HepG2 (cell line): Measurements from ENCODE around the gene SGCD. TPM values are rescaled to one million over a fixed set of nuclear protein-coding genes. Genes with fewer than 3 reads are reported as not detected.

ENCODE experiments used
- ATAC-seq: fragments of 200-7000 bp; cut with Tn5 transposase; 3 replicates; pipeline ENCODE4 v1.9.1; 2020; ENCODE audit warnings: mild to moderate bottlenecking, moderate library complexity
- BruUV-seq: library from RNA; stranded (reverse); fragments of 400-500 nt; replicated peaks from 2 replicates; lab custom pipeline; 2021; lab: Mats Ljungman, UMichigan
- CTCF ChIA-PET: fragments of 300-600 bp; formaldehyde crosslinking; extraction: SDS; loops from one replicate; lab custom pipeline; 2021; ENCODE audit warnings: low total read pairs, inconsistent platforms, low intra/inter-chr PET ratio; lab: Yijun Ruan, JAX
- POLR2A ChIA-PET: fragments of 350-600 bp; sonication (Branson Sonifier 250); formaldehyde crosslinking; loops from one replicate; lab custom pipeline; 2020; ENCODE audit warnings: antibody characterized with exemption, inconsistent platforms; lab: Yijun Ruan, JAX
- DNase-seq: peaks from one replicate; pipeline ENCODE4 v3.0.0-alpha.2; 2015; ENCODE audit warnings: low spot score
- FAIRE-seq: peaks from 3 replicates; lab custom pipeline; 2011; peaks lifted over from hg19 to GRCh38; lab: Jason Lieb, UNC
- H2AFZ ChIP-seq: one replicate; pipeline ENCODE4 v1.6.1; 2011; ENCODE audit warnings: low read length, inconsistent platforms
- H3K27ac ChIP-seq: fragments of 300-600 bp; 3 replicates; pipeline ENCODE4 v1.8.0; 2011; ENCODE audit warnings: mixed run types, mild to moderate bottlenecking, mixed read lengths, low read length, inconsistent platforms; ENCODE audit not compliant: insufficient read depth; ENCODE audit errors: extremely low read length
- H3K27me3 ChIP-seq, 2 experiments: fragments of 200-600 bp in 1 of 2; 2 replicates in 1 of 2; 3 replicates in 1 of 2; pipeline versions ENCODE4 v1.6.0 to v1.8.0; 2011; ENCODE audit warnings: low read length in 2 of 2, mild to moderate bottlenecking in 2 of 2, moderate library complexity in 2 of 2, inconsistent platforms in 1 of 2; ENCODE audit not compliant: insufficient read depth in 2 of 2, control insufficient read depth in 1 of 2
- H3K36me3 ChIP-seq, 2 experiments: fragments of 200-600 bp in 1 of 2; replicated peaks in 1 of 2; 2 replicates in 1 of 2; 3 replicates in 1 of 2; pipeline versions ENCODE4 v1.5.1 to v1.8.0; 2011; ENCODE audit warnings: low read length in 2 of 2, inconsistent platforms in 1 of 2; ENCODE audit not compliant: insufficient read depth in 2 of 2, control insufficient read depth in 1 of 2
- H3K4me1 ChIP-seq: 2 replicates; pipeline ENCODE4 v1.5.1; 2012; ENCODE audit warnings: low read length, inconsistent platforms; ENCODE audit not compliant: insufficient read depth
- H3K4me2 ChIP-seq: 2 replicates; pipeline ENCODE4 v1.6.0; 2011; ENCODE audit warnings: low read depth, low read length, inconsistent platforms
- H3K4me3 ChIP-seq, 3 experiments: fragments of 200-600 bp in 1 of 3; sonication (generic), shearing (Covaris generic) in 1 of 3; replicated peaks in 1 of 3; 2 replicates each; pipeline ENCODE4 v1.5.1; 2011 to 2016; ENCODE audit warnings: low read length in 3 of 3, inconsistent platforms in 2 of 3, low read depth in 2 of 3, mild to moderate bottlenecking in 2 of 3, control low read depth in 1 of 3, mixed read lengths in 1 of 3; ENCODE audit not compliant: insufficient read depth in 1 of 3
- H3K79me2 ChIP-seq: one replicate; pipeline ENCODE4 v1.6.1; 2011; ENCODE audit warnings: low read length, inconsistent platforms; ENCODE audit not compliant: insufficient read depth
- H3K9ac ChIP-seq: 2 replicates; pipeline ENCODE4 v1.6.0; 2011; ENCODE audit warnings: mild to moderate bottlenecking, low read depth, low read length, inconsistent platforms; ENCODE audit not compliant: insufficient read depth
- H3K9me3 ChIP-seq: 2 replicates; pipeline ENCODE4 v1.5.1; 2012; ENCODE audit warnings: mild to moderate bottlenecking, low read length
- H4K20me1 ChIP-seq: 2 replicates; pipeline ENCODE4 v1.6.0; 2011; ENCODE audit warnings: inconsistent platforms, mild to moderate bottlenecking, low read length, moderate library complexity; ENCODE audit not compliant: insufficient read depth
- FIP1L1 ChIP-seq: fragments of 200-400 bp; formaldehyde crosslinking; IDR thresholded peaks from 2 replicates; pipeline ENCODE4 v1.6.1; 2018; ENCODE audit warnings: low read depth, mild to moderate bottlenecking, low read length, moderate library complexity, borderline replicate concordance; ENCODE audit not compliant: insufficient read depth
- HCFC1 ChIP-seq: fragments of 150-350 bp; IDR thresholded peaks from 2 replicates; pipeline ENCODE4 v1.6.1; 2014; ENCODE audit warnings: low read depth, low read length
- ZBTB8A ChIP-seq: sonication (generic); formaldehyde crosslinking; IDR thresholded peaks from 2 replicates; pipeline ENCODE4 v1.4.0; 2020; ENCODE audit warnings: mild to moderate bottlenecking, low read depth, missing genetic modification reagents, borderline replicate concordance
- ZKSCAN5 ChIP-seq: sonication (generic); formaldehyde crosslinking; IDR thresholded peaks from 2 replicates; pipeline ENCODE4 v1.5.1; 2020; ENCODE audit warnings: mild to moderate bottlenecking, missing genetic modification reagents
- ZNF572 ChIP-seq: sonication (generic); formaldehyde crosslinking; IDR thresholded peaks from 2 replicates; pipeline ENCODE4 v1.5.1; 2020; ENCODE audit warnings: mild to moderate bottlenecking, missing genetic modification reagents
- ZNF773 ChIP-seq: sonication (generic); formaldehyde crosslinking; IDR thresholded peaks from 2 replicates; pipeline ENCODE4 v1.4.0; 2020; ENCODE audit warnings: missing genetic modification reagents, borderline replicate concordance
- WGBS: methylation state at CpG from one replicate; pipeline ENCODE4 v1.1.6; 2017; ENCODE audit warnings: low lambda C conversion rate; 5-methylcytosine and 5-hydroxymethylcytosine counted together
- in situ Hi-C: cut with HindIII; loops from 2 replicates; pipeline ENCODE4 v1.10.0; 2017; ENCODE audit warnings: low pct_unique_long_range_greater_than_20kb; ENCODE audit not compliant: extremely low pct_ligation_motif_present
- intact Hi-C: fragments of 100-400 bp; cut with micrococcal nuclease; formaldehyde crosslinking; loops from one replicate; pipeline ENCODE4 v1.10.0; 2022; ENCODE audit not compliant: unreplicated experiment
- polyA plus RNA-seq, 8 experiments: library from polyadenylated mRNA; depleted of rRNA in 3 of 8; stranded (reverse) in 7 of 8; unstranded in 1 of 8; fragments of >200 nt; fragmentation: Illumina TruSeq in 4 of 8; extraction: Trizol in 4 of 8; gene quantifications; 2 replicates each; pipeline versions ENCODE4 v1.2.1 to v1.2.3, GENCODE V29; 2011 to 2016; ENCODE audit warnings: low read depth in 4 of 8, missing spikeins in 1 of 8, mixed read lengths in 1 of 8; ENCODE audit not compliant: insufficient read depth in 1 of 8
- total RNA-seq, 5 experiments: library from RNA; depleted of rRNA; stranded (reverse); fragments of >200 nt; fragmentation: Illumina TruSeq; extraction: Trizol; gene quantifications; 2 replicates each; pipeline ENCODE4 v1.2.3, GENCODE V29; 2016; ENCODE audit warnings: low read depth in 1 of 5
- TF ChIP-seq, protein P1 (sequence below): conservative IDR thresholded peaks from 2 replicates; pipeline ENCODE4 v1.6.1; 2018; ENCODE audit warnings: missing genetic modification reagents
- TF ChIP-seq, protein P2 (sequence below): sonication (generic); formaldehyde crosslinking; IDR thresholded peaks from 2 replicates; pipeline ENCODE4 v1.5.0; 2020; ENCODE audit warnings: missing genetic modification reagents, mild to moderate bottlenecking, borderline replicate concordance
- TF ChIP-seq, protein P3 (sequence below): sonication (generic); formaldehyde crosslinking; IDR thresholded peaks from 2 replicates; pipeline ENCODE4 v1.4.0; 2020; ENCODE audit warnings: missing genetic modification reagents
- TF ChIP-seq, protein P4 (sequence below): IDR thresholded peaks from 2 replicates; pipeline ENCODE4 v1.6.1; 2016
- TF ChIP-seq, protein P5 (sequence below): sonication (generic); formaldehyde crosslinking; IDR thresholded peaks from 2 replicates; pipeline ENCODE4 v1.4.0; 2020; ENCODE audit warnings: missing genetic modification reagents

SGCD gene
- total and polyA plus RNA-seq, 2 of the 13 experiments (the other 11 are each of a cell fraction or from before 2014, with no cell fraction given) = not detected

DNA sequence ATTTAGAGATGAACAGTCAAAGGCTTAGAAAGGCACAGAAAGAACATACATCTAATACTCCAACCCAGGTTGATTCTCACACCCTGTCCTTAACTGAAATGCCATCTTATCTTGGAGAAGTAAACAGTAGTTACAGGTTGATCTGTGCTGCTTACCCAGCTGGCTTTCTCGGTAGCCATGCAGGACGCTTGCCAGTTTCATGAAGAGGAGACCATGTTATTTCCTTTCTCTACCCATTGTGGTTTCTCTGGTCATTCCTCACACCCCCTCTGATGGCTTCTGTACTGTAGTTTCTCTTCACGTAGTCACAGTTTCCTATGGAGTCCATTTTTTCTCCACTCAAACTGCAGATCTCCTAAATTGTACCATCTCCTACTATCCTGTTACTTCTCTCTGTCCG, 206.0 kb downstream of the SGCD start:
- Histone ChIP-seq H4K20me1 (no peaks in the 10 kb centered on the region), H3K27me3 (no peaks in the 10 kb centered on the region; a peak in 1 of 5 replicates), H2AFZ (no peak overlapping the region), H3K27ac (no peak overlapping the region), H3K36me3 (no peaks in the 10 kb centered on the region), H3K9me3 (no peaks in the 10 kb centered on the region), H3K9ac (no peak overlapping the region), H3K4me3 (no peak overlapping the region), H3K4me2 (no peak overlapping the region), H3K79me2 (no peaks in the 10 kb centered on the region)
- in situ Hi-C loops = no loop called here
- DNase-seq (no peak), FAIRE-seq (no peak)
- intact Hi-C loops = no loop called here
- BruUV-seq = no TSS peak
- ChIA-PET POLR2A (no interaction called here), CTCF (no interaction called here)
- 17% methylated on average over 4 of the region's 4 CpGs for WGBS
- TF ChIP-seq ZNF773 (CRISPR knock-in tag) (no peak), ZBTB8A (no peak), FIP1L1 (no peak), ZKSCAN5 (CRISPR knock-in tag) (no peak)
- TF ChIP-seq, protein P1, sequence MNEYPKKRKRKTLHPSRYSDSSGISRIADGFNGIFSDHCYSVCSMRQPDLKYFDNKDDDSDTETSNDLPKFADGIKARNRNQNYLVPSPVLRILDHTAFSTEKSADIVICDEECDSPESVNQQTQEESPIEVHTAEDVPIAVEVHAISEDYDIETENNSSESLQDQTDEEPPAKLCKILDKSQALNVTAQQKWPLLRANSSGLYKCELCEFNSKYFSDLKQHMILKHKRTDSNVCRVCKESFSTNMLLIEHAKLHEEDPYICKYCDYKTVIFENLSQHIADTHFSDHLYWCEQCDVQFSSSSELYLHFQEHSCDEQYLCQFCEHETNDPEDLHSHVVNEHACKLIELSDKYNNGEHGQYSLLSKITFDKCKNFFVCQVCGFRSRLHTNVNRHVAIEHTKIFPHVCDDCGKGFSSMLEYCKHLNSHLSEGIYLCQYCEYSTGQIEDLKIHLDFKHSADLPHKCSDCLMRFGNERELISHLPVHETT (CRISPR knock-in tag) = no peak
- TF ChIP-seq, protein P2, sequence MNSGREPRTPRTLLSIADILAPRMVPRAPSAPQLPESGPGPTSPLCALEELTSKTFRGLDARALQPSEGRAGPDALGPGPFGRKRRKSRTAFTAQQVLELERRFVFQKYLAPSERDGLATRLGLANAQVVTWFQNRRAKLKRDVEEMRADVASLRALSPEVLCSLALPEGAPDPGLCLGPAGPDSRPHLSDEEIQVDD (CRISPR knock-in tag) = no peak
- TF ChIP-seq, all 625 proteins: peak for 0
- ATAC-seq = no peak
- H3K4me1 ChIP-seq = no peaks in the 10 kb centered on the region

DNA sequence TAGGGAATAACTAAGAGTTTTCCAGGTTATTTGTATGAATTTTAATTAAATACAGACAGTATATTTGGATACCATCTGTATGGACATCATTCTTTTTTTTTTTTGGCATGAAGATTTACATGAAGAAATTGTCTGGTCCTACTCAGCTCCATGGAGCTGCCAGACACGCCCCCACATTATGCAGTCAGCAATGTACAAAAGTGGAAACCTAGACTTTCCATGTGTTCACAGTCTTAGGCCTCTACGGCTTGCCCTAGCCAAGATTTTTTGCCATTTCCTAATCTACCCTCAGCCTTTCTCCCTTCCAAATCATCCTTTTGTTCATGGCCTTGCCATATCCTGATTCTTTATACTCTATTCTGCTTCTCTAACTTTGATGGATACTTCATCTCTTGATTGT, 207.1 kb downstream of the SGCD start:
- in situ Hi-C loops (no loop called here), intact Hi-C loops (no loop called here)
- Histone ChIP-seq H3K36me3 (no peaks in the 10 kb centered on the region), H4K20me1 (no peaks in the 10 kb centered on the region), H3K4me2 (no peak overlapping the region), H2AFZ (no peak overlapping the region), H3K9me3 (no peaks in the 10 kb centered on the region), H3K9ac (no peak overlapping the region), H3K4me3 (no peak overlapping the region), H3K79me2 (no peaks in the 10 kb centered on the region), H3K27me3 (no peaks in the 10 kb centered on the region; a peak in 1 of 5 replicates), H3K27ac (no peak overlapping the region), H3K4me1 (no peaks in the 10 kb centered on the region)
- no TSS peak for BruUV-seq
- DNase-seq (no peak), ATAC-seq (no peak), FAIRE-seq (no peak)
- ChIA-PET POLR2A (no interaction called here), CTCF (no interaction called here)
- WGBS = 5% methylated on average over 2 of the region's 2 CpGs
- TF ChIP-seq HCFC1 (no peak), ZNF572 (CRISPR knock-in tag) (no peak)
- TF ChIP-seq, protein P3, sequence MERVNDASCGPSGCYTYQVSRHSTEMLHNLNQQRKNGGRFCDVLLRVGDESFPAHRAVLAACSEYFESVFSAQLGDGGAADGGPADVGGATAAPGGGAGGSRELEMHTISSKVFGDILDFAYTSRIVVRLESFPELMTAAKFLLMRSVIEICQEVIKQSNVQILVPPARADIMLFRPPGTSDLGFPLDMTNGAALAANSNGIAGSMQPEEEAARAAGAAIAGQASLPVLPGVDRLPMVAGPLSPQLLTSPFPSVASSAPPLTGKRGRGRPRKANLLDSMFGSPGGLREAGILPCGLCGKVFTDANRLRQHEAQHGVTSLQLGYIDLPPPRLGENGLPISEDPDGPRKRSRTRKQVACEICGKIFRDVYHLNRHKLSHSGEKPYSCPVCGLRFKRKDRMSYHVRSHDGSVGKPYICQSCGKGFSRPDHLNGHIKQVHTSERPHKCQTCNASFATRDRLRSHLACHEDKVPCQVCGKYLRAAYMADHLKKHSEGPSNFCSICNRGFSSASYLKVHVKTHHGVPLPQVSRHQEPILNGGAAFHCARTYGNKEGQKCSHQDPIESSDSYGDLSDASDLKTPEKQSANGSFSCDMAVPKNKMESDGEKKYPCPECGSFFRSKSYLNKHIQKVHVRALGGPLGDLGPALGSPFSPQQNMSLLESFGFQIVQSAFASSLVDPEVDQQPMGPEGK (CRISPR knock-in tag) = no peak
- TF ChIP-seq, protein P4, sequence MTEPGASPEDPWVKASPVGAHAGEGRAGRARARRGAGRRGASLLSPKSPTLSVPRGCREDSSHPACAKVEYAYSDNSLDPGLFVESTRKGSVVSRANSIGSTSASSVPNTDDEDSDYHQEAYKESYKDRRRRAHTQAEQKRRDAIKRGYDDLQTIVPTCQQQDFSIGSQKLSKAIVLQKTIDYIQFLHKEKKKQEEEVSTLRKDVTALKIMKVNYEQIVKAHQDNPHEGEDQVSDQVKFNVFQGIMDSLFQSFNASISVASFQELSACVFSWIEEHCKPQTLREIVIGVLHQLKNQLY = no peak
- TF ChIP-seq, protein P5, sequence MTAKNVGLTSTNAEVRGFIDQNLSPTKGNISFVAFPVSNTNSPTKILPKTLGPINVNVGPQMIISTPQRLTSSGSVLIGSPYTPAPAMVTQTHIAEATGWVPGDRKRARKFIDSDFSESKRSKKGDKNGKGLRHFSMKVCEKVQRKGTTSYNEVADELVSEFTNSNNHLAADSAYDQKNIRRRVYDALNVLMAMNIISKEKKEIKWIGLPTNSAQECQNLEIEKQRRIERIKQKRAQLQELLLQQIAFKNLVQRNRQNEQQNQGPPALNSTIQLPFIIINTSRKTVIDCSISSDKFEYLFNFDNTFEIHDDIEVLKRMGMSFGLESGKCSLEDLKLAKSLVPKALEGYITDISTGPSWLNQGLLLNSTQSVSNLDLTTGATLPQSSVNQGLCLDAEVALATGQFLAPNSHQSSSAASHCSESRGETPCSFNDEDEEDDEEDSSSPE (CRISPR knock-in tag) = no peak
- TF ChIP-seq, protein P1 (CRISPR knock-in tag) = no peak
